Measurements from ENCODE around the gene ADRM1.

Gene ADRM1

GRCh38 chr20:62277253-62277652, 25.5 kb upstream of the ADRM1 start:
- TF ChIP-seq CTCF (conservative IDR thresholded peaks at IDR 0.05; ENCODE audit: low read depth, low read length): no peak
- DNase-seq (ENCODE audit: low read depth): no peak
- no peak overlapping the region for H3K4me3 ChIP-seq (ENCODE audit: low read depth, low read length)

GRCh38 chr20:62280303-62280702, 22.5 kb upstream of the ADRM1 start:
- no peak overlapping the region for H3K4me3 ChIP-seq (ENCODE audit: low read depth, low read length)
- no peak for TF ChIP-seq CTCF (conservative IDR thresholded peaks at IDR 0.05; ENCODE audit: low read depth, low read length)
- DNase-seq (ENCODE audit: low read depth): no peak

GRCh38 chr20:62281161-62281933, 21.4 kb upstream of the ADRM1 start:
- TF ChIP-seq CTCF (conservative IDR thresholded peaks at IDR 0.05; ENCODE audit: low read depth, low read length): no peak
- no peak overlapping the region for H3K4me3 ChIP-seq (ENCODE audit: low read depth, low read length)
- DNase-seq (ENCODE audit: low read depth): no peak

- no peak for TF ChIP-seq CTCF (conservative IDR thresholded peaks at IDR 0.05; ENCODE audit: low read depth, low read length)
- no peak for DNase-seq (ENCODE audit: low read depth)
- no peak overlapping the region for H3K4me3 ChIP-seq (ENCODE audit: low read depth, low read length)
Observed at GRCh38 chr20:62282103-62282502, 20.7 kb upstream of the ADRM1 start.

DNA sequence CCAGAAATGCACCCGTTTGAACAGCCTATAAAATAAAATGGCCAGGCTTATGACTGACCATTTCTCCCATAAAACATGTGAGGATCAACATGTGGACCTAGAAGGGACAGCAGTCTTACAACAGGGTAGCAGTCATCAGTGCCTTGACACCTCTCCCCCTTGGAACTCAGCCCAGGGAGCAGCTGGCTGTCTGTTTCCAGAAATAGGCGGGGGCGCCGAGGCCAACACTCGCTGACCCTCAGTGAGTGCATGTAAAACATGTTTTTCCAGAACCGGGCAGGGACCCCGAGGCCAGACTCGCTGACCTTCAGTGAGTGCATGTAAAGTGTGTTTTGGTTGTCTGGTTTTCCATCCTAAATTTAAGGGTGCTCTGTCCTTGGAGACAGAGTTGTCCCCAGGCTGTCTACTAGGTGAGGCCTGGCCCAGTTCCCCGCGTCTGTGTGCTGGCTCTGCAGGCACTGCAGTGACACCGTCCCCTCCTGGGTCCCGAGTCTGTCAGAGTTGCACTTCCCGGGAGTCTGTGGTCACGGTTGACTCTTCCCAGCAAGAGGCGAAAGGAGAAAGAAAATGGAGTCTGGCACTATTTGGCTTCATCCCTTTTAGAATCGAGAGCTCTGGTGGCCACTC, 19.8 kb upstream of the ADRM1 start:
- no peak for TF ChIP-seq CTCF (conservative IDR thresholded peaks at IDR 0.05; ENCODE audit: low read depth, low read length)
- no peak overlapping the region for H3K4me3 ChIP-seq (ENCODE audit: low read depth, low read length)
- DNase-seq (ENCODE audit: low read depth): no peak

DNA sequence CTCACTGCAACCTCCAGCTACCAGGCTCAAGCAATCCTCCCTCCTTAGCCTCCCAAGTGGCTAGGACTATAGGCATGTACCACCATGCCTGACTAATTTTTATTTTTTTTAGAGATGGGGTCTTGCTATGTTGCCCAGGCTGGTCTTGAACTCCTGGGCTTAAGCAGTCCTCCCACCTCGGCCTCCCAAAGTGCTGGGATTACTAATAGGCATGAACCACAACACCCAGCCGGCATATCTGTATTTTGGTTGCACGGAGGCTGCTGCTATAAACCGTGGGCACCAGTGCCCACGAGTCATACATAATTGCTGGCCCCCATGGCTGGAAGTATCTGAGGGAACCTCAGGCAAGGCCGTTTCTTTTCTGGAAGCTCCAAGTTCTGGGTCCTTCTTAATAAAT, 18.3 kb upstream of the ADRM1 start:
- TF ChIP-seq CTCF (conservative IDR thresholded peaks at IDR 0.05; ENCODE audit: low read depth, low read length): no peak
- H3K4me3 ChIP-seq (ENCODE audit: low read depth, low read length): no peak overlapping the region
- DNase-seq (ENCODE audit: low read depth): no peak

DNA sequence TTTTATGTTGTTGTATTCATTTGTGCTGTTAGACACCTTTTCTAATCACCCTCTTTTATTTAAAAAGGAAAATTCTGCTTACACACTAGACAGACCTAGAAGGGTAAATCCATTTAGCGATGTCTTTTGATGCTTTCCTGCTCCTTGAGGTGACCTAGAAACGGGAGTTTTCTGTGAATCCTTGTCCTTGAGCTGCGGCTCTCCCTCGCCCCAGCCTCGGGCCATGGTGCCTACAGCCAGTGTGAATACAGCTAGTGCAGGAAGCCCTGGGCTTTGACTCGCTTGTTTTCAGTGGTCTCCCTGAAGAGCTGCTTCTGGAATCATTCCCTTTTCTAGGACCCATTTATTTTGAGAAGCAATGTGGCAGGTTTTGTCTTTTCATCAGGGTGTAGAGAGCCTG, 17.6 kb upstream of the ADRM1 start:
- TF ChIP-seq CTCF (conservative IDR thresholded peaks at IDR 0.05; ENCODE audit: low read depth, low read length): no peak
- DNase-seq (ENCODE audit: low read depth): no peak
- H3K4me3 ChIP-seq (ENCODE audit: low read depth, low read length): no peak overlapping the region
